ENCODE measurements around the gene MRPL33.

The MRPL33 gene

DNA sequence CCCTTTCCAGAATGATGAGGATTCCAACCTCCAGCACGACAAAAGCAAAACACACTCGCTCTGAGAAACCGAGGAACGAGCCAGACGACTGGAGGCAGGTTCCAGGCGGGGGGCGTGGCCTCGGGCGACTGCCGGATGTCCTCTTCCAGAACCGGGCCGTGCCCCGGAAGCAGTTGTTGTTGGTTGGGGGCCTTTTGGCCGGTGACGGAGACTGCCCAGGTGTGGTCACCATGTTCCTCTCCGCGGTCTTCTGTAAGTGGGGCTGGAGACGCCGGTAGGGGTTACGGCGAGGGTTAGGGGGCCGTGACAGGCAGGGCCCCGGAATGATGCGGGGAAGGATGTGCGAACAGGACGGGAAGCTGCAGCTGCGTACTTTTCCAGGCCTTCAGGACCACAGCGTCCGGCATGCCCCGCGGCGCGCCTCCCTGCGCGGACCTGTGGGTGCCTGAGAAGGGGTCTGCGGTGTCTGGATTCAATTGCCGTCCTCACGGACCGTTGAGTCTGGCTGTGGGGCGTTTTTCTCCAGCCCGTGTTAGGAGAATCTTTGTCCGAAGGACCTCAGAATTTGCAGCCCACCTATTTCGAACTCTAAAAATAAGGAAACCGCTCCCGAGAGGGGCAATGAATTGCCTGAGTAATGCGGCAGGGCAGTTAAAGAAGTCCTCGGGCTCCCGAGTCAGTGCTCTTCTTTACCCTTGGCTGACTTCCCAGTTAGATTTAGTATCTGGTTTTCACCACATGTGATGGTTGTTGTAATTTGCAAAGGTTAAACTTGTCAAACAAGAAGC lies at the start of gene MRPL33:
Gene MRPL33, plus strand, starts transcription at position 172 of the 788 bp plus-strand sequence. Its CDS starts 59 bp downstream, at position 231.
- DNase-seq (ENCODE audit: low read depth in 3 of 3) = peak; percentile 82 to 94 (median 84)

DNA sequence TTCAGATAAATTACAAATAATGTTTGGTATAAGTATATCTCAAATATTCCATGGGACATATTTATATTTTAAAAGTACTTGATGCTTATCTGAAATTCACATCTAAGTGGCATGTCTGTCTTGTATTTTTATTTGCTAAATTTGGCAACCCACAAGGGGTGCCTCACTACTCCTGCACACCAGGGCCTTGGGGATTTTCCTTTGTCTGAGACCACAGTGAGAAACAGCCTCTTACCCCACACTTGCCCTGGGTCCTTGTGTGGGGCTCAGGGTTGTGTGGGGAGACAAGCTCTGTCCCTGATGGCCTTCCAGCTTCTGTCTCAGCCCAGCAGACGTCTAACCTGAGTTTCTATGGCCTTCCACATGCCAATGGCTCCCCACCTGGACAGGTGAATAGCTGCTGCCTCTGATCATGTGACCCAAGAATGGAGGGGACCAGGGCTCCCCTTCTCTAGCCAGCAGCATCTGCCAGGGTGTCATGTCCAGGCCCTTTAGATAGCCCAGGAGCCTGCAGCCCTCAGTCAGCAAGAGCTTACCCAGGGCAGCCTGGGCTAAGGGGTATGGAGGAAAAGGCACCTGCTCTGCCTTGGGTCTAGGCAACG lies 49.5 kb upstream of the MRPL33 start:
- DNase-seq (ENCODE audit: low read depth in 3 of 3) = no peak

DNA sequence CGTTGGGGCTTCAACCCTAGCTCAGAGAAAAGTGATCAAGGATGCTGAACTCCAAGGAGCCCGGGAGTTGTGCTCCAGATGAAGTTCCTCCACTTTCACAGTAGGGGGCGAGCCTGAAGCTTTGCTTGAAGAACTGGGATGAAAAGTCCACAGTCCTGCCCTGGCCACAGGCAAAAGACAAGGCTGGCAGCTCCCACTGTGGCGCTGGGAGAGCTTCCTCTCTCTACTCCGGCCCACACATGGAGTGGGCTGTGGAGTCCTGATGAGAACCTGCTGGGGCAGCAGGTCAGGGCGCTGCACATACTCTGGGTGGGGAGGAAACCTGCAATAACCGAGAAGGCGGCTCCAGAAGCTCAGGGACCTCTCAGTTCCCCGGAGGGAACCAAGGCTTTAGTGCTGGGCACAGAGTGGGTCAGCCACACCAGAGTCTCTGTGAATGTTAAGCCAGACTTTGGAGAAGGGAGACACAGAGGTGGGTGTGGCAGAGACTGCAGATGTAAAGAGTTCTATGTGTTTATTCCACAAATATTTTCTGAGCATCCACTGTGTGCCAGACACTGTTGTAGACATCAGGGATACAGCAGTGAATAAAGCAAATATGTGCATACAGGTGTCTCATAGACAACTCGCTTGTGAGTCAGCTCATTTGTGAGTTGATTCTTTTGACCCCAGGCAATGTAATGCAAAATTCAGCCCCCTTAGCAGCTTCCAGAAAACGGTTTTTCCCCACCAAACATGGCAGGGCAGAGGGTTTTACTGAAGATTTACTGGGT lies 48.0 kb upstream of the MRPL33 start:
- no peak for DNase-seq (ENCODE audit: low read depth in 3 of 3)

DNA sequence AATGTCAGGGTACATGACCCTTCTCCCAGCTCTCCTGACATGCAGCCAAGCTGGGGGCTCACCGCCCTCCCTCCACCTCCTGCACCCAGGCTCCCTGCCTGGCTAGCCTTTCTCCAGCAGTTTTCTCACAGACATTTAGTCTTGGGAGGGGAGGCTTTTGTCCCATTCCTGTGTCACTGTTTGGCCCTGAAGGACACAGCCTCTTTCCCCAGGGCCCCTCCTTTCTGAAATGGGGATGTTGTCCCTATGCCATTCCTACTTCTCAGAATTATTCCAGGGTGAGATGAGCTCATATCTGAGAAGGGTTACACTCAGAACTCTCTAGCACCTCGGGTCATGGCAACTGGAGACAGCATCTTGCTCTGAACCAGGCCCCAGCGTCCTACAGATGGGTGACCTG lies 47.3 kb upstream of the MRPL33 start:
- DNase-seq (ENCODE audit: low read depth in 3 of 3) = no peak

DNA sequence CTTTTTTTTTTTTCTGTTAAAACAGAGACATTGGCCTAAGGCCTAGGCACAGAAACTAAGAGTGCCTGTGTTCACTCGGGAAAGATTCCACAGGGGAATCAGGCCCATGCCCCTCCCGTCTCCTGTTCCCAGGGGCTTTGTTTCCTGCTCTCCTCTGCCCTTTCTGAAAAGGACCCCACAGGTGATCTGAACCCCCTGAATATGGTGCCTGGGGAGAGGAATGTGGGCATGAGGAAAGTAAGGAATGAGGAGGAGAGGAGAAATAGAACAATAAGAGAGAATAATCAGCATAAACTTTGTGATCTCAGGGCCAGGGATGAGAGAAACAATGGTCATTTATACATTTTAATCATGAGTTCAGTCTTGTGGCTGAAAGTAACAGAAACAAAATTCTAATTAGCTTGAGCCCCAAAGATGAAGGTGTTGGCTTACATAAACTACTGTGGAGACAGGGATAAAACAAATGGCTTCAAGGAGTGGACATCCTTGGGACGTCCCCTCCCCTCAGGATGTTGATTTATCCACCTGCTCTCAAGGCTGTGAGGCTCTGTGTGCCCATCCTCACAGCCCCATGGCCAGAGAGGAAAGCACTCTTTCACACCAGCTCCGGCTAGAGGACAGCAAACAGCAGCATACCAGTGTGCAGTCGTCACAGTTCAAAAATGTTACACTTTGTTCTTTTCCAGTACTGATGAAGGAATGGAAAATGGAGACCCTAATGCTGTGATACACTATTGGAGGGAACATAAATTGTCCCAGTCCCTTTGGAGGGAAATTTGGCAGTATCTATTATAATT lies 46.4 kb upstream of the MRPL33 start:
- DNase-seq (ENCODE audit: low read depth in 3 of 3) = no peak

DNA sequence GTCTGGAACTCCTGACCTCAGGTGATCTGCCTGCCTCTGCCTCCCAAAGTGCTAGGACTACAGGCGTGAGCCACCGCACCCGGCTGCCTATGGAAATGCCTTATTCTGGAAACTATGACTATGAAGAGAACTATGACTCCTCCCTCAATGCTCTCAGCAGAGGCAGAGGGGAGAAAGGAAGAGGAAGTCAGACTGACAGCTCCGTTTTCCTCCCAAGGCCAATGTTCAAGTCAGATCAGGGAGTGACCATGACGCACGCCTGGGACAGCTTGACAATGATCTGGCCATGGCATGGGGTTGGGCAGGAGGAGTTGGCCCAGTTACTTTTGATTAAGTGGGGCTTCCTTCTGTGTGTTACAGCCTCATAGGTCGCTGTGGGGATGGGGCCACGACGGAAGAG lies 44.3 kb upstream of the MRPL33 start:
- DNase-seq (ENCODE audit: low read depth in 3 of 3) = no peak

DNA sequence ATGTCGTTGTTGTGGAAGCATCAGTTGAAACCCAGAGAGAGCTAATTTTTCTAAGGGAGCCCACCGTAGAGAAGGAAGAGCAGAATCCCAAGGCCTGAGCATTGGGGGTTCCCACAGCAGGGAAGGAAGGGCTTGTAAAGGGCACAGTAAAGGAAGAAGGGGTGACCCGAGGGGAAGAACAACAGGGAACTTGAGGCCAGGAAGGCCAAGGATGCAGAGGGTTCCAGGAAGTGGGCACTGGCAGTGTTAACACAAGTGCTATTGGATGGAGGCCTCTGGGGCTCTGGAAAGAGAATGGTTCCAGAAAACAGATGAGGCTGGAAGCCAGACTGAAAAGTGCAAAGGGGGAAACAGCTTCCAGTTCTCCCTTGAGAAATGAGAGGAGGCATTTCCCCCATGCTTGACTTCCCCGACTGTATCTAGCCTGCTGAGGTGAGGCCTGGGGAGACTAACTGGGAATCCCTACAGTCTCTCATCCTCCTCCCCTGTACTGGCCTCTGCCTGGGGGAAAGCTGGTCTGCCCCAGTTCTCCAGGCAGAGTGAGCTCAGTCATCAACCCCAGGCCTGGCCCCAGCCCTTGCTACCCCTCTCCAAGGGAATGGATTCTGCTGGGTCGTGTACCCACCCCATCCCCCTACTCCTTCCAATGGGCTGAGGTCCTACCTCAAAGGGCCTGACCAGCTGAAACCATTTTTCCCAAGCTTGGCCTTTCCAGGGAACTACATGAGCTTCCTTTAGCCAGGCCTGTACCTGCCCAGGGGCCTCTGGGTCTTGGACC lies 43.2 kb upstream of the MRPL33 start:
- no peak for DNase-seq (ENCODE audit: low read depth in 3 of 3)

DNA sequence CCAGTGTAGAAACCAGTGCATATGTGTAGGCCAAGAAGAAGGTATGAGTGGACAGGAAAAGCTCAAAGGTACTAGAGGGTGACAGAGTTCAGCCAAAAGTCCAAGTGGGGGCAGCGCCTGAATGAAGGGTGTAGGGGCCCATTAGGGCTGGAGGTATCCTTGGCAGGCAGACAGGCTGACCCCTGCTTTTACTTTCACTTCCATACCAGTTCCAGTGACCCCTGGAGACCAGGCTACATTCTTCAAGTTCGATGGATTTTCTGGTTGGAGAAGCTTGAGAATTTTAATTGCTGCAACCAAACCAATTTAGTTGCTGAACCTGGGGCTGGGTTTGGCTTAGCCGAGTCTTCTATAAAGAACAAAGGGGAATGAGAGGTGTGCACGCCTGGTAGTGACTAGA lies 42.3 kb upstream of the MRPL33 start:
- DNase-seq (ENCODE audit: low read depth in 3 of 3) = no peak

DNA sequence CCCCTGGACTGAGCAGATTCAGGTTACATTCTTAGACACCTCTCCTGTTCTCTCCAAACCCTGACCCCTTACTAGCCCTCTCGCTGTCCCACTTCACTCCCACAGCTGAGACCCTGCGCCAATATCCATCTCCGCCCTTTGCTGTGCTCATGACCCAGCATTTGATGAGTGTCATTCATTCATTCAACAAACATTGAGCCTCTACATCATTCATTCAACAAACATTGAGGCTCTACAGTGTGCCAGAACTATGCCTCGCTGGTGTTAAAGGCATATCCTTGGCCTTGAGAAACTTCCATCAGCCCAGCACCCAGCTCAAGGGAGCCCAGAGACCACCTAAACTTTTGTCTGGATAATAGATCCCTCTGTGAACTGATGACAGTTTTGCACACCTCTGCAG lies 41.9 kb upstream of the MRPL33 start:
- no peak for DNase-seq (ENCODE audit: low read depth in 3 of 3)

DNA sequence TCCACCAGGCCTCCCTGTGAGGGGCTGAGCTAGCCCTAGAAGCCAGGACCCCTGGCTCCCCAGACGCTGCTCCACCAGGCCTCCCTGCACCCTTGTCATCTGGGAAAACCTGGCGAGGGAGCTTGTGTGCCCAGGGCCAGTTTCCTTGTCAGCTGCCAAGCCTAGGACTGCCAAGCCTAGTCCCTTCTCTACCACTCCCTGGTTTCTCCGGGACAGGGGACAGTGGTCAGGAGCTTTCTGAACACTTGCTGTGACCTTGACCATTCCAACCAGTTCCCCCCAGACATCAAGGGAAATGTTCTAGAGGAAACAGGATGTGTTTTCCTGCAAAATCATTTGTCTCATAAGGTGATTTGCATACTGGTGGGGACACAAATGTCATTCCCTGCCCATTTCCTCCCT lies 41.3 kb upstream of the MRPL33 start:
- no peak for DNase-seq (ENCODE audit: low read depth in 3 of 3)

DNA sequence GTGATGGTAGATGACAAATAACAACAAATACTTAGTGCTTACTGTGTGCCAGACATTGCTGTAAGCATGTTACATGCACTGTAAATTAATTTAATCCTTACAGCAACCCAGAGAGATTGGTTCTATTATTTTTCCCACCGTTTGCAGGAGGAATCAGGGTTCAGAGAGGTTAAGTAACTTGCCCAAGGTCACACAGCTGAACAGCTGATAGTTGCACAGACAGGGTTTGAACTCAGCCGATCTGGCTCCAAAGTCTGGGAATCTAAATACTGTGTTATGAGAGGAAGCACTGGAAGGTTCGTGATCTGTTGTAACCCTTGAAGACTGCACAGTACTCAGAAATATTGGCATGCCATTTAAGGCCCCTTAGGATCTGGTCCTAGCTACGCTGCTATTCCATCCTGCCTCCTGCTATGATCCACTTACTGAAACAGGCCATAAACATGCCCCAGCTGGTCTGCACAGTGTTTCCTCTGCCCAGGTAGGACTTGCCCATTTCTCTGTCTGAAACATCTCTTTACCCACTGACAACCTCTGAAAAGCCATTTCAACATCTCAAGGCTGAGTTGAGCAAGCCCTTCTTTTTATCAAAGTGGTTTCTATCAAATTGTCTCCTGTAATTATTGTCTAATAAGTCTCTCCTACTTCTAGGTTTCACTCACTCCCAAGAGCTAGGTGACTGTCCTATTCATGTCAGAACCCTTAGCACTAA lies 40.4 kb upstream of the MRPL33 start:
- DNase-seq (ENCODE audit: low read depth in 3 of 3) = no peak

DNA sequence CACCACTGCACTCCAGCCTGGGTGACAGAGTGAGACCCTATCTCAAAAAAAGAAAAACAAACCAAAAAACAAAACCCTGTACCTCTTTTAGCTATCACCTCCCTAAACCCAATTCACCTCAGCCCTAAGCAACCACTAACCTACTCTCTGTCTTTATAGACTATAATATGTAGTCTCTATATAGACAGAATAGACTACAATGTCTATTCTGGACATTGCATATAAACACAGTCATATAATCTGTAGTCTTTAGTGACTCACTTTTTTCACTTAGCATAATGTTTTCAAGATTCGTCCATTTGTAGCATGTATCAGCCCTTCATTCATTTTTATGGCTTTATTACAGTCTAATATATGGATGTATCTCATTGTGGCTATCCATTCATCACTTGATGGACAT lies 37.2 kb upstream of the MRPL33 start:
- no peak for DNase-seq (ENCODE audit: low read depth in 3 of 3)

DNA sequence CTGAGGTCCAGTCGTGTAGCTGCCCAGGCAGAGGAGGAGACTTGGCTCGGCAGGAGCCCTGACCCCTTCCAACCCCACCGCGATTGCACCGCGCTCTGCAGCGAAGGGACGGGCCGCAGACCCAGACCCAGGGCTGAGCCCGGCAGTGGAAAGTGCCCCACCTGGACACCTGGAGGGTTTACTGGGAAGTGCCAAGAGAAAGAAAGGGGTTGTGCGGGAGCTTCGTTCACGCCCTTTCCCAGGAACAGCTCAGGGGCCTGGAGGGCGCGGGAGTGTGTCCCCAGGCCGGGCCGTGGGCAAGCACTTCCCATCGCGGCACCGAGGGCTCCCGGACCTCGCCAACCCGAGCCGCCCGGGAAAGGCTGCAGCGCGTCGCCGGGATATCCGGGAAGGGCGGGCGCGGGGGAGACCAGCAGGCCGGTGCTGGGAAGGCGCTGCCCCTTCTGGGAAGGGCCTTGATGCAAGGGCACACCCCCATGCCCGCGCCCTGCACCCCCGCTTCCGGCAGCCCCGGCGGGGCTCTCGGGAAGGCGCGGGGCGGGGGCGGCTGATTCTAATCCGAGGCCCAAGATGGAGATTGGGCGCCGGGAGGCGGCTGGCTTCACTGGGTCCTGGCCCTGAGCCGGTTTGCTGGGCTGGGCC lies 36.1 kb upstream of the MRPL33 start:
- peak in 2 of 3 experiments; percentile 33 to 73 for DNase-seq (ENCODE audit: low read depth in 3 of 3)

DNA sequence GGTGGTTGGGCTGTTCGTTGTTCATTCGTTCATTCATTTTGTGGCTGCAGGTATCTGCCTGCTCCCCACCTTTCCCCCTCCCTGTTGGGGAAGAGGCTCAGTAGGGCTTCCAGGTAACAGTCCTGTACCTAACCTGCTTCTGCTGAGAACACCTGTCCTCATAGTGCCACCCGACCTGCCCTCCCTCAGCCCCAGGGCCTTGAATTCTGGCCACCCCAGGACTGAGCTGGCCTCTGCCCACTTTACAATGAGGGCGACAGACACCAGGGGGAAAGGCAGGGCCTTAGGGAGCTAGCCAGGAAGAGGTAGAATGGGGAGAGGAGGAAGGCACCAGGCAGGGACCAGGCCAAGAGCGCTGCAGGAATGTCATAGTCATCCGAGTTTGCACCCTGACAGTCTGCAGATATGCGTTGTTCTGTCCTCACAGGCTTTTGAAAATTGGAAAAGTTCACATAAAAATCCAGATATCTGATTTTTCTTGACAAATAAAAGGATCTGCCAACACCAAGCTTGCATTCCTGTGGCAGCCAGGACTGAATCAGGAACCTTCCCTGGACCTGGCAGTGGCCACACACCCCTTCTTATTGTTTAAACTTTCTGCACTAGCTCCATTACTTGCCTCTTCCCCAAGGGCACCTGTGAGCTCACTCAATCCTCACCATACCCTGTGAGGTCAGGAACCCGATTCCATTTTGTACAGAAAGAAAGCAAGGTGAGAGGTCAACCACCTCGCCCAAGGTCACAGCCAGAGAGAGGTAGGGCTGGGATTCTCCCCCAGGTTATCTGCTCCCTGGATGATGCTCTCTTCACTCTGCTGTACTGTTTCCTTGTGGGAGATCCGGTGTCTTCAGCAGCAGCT lies 35.3 kb upstream of the MRPL33 start:
- no peak for DNase-seq (ENCODE audit: low read depth in 3 of 3)

DNA sequence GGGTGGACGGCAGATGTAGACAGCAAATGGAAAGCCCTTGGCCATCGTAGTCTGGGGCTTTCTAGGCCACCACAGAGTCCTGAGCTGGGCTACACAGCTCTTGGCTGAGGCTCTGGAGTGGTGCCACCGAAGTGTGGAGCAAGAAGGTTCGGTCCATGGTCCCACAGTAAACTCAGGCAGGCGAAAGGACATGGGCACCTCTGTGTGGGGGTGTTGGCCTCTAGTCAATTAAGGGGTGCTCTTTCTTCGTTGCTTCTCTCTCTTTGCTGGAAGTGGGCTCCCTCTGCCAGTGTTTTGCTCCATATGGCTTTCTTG lies 34.7 kb upstream of the MRPL33 start:
- no peak for DNase-seq (ENCODE audit: low read depth in 3 of 3)

DNA sequence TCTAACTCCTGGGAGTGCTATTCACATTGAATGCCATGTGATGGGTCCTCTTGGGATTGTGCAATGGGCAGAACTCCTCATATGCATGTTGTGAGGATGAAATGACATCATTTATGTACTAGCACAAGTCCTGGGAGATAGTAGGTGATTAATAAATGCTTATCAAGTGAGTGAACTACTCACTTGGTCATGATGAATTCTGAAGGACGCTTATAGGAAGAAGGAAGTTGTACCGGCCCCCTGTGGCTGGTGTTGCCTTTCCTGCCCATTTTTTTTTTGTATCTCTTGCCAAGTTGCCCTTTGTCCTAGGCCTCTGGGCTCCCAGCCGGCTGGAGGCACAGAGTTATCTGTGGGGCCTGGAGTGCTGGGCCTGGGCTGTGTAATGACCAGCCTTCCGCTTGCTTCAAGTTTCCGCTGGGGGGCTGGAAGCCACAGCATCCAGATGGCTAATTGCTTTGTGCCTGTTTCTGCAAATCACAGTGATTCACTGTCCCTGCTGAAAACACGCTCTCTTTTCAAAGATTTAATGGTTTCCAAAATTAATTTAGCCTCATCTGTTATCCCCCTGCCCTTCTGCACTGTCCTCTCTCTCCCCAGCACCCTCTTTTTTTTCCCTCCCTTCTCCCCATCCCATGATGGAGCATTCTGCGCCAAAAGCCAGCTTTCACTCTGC lies 33.7 kb upstream of the MRPL33 start:
- DNase-seq (ENCODE audit: low read depth in 3 of 3) = no peak

DNA sequence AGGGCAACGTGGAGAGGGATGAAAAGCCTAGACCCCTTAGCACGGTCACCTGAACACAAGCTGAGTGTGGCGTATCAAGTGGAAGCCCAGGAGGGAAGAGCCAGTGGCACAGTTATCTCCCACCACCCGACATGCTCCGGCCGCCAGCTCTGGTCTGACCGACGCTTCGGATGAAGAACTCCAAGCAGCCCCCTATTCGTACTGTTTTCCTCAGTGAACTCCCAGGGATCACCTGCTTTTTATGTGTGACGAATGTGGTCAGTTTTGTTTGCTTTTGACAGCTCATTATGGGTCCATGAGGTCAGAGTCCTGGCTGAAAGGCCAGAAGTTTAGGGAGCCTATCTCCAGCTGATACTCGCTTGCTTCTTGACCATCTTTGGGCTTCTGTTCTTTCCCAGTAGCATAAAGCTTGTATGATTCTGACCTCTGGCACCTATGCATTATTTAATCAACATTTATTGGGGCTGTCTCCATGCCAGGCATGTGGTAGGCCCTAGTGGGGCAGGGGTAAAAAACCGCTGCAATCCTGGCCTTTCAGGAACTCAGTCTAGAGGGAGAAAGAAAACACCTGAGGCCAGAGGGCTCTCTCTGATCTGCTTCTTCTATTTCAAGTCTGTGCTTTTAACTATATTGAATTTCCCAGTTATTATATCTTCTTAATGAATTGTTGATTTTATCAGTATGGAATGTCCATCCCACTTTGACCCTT lies 33.0 kb upstream of the MRPL33 start:
- no peak for DNase-seq (ENCODE audit: low read depth in 3 of 3)

DNA sequence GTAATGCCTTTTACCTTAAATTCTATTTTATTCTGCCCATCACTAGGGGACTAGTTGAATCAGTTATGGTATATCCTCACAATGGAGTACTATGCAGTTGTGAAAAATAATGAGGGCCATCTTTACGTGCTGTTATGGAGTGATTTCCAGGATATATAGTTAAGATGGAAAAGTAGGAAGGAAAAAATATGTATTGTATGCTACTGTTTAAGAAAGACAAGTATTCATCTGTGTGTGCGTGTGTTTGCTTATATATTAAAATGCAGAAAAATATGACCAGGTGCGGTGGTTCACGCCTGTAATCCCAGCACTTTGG lies 32.5 kb upstream of the MRPL33 start:
- no peak for DNase-seq (ENCODE audit: low read depth in 3 of 3)

Data from stimulated activated CD4-positive, alpha-beta T cell treated with anti-CD3 and anti-CD28 coated beads, TNF-alpha, amount 100 ng/mL, for 24 hours (primary cell).